Colon (tissue), 2 donors: ENCODE results near the gene EIF4G1.
"Not testable (repeated sequence)": the region's sequence is repeated elsewhere in the genome, so short reads cannot be mapped to it uniquely, and the experiment has no call there.

Experiments
- FAIRE-seq: peaks from 2 replicates; lab custom pipeline; 2012; peaks lifted over from hg19 to GRCh38; lab: Jason Lieb, UNC
- donor health status: control.
- donor health status: control.

The EIF4G1 gene

DNA sequence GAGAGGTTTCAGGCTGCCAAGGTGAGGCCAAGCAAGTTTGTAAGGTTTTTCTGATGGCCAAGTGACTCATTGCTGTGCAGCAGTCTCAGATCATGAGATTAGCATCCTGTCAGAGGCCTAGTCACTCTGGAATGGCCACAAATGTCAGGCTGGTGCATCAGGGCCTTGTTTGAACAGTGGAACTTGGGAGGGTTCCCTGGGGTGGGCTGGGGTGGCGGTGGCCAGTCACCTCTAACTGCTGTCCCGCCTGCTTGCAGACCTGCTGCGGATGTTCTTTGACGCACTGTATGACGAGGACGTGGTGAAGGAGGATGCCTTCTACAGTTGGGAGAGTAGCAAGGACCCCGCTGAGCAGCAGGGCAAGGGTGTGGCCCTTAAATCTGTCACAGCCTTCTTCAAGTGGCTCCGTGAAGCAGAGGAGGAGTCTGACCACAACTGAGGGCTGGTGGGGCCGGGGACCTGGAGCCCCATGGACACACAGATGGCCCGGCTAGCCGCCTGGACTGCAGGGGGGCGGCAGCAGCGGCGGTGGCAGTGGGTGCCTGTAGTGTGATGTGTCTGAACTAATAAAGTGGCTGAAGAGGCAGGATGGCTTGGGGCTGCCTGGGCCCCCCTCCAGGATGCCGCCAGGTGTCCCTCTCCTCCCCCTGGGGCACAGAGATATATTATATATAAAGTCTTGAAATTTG is 20.2 kb downstream of the EIF4G1 start:
- no peak for FAIRE-seq

DNA sequence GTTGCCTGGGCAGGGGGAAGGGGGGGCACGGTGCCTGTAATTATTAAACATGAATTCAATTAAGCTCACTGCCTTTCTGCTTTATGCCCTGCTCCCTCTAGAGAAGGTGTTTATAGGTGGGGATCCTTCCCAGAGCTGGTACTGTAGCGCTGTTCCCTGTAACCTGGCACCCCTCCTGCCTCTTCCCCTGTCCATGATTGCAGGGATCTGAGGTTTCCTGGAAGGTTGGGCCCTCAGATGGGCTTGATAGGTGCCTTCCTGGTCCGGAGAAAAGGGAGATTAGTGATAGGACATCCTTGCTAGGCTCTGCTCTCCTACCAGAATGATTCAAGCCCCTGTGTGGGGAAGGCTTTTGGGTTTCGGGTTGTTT is 20.9 kb downstream of the EIF4G1 start:
- no peak for FAIRE-seq

DNA sequence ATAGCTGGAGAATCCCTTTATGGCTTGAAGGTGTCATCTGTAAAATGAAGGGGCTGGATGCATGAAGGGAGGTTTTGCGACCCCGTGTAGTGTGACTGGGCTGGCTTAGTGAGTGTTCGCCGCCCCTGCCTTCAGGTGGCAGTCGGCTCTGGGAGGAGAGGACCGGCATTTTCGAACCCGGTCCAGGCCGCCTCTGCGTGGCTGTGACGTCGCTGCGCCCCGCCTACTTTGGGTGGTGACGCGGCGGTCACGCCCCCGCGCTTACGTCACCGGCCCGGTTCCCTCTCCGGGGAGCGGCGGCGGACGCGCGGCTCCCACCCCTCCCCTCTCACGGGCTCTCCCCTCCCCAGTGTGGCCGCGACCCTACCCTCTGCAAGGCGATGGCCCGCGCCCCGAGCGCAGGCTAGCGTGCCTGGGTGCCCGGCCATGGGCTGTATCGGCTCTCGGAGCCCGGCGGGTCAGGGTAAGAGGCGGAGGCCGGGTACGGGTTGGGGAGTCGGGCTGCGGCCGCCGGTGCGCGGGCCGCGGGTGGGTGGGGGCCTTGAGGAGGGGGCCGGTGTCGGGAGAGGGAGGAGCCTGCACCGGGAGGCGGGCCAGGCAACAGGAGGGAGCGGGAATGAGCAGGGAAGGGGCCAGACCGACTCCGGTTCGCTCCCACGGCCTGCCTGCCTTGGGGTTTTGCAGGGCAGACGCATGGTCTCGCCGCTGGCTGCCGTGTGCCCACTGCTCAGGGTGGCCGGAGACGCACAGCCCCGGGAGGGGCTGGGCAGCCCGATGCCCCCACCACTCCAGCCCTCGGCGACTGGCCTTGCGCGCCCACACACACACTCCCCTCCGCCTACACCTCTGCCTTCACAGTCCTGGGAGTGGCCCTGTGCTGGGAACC is 21.5 kb downstream of the EIF4G1 start:
- FAIRE-seq = no peak

DNA sequence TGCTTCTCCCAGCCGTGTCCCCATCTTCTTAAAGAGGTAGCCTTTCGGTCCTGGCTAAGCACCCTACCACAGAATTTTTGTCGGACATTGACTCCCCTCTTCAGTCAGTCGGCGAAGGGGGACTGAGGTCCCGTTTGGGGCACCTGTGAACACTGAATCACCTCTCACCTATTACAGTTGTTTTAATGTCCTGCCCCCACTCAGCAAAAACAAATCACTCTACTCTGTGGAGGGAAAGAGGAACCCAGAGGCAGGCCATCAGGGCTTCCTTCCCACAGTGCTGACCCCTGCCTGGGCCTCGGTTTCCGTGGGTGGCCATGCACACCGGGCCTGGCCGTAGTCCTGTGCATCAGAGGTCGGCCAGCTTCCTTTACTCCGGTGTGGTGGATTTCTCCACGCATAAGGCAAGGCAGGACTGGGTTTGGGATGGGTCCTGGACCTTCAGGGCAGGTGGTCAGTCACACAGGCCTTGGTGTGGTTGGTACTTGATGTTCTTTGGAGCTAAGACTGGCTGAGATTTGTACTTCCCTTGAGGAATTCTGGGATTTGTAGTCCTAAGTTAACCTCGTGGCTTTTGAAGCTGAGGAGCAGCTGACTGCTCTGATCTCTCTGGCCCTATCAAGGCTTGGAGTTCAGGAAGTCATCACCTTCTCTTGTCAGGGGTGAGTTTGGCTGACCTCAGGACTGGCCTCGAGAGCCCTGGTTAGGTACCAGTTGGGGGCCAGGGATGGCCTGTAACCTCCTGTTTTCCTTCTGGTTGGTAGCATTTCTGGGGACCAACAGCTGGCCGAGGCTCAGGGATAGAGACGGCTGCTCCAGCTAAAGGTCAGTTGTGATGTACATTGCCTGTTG is 22.4 kb downstream of the EIF4G1 start:
- no peak for FAIRE-seq

DNA sequence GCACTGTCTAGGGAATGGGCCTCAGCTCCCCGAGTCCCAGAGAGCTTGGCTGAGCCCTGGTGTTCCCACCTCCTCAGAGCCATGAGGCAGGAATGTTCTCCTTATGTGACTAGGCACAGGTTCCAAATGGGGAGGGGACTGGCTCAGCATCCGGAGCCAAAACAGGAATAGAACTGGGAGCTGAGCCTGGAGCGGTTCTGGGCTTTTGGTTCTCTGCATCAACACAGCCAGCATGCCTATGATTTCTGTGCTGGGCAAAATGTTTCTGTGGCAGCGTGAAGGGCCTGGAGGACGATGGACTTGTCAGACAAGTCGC is 23.0 kb downstream of the EIF4G1 start, which contains the start of gene FAM131A:
Gene FAM131A, plus strand, starts transcription at position 202 of the 316 bp plus-strand sequence. Its CDS starts 31 bp downstream, at position 233.
- no peak for FAIRE-seq

DNA sequence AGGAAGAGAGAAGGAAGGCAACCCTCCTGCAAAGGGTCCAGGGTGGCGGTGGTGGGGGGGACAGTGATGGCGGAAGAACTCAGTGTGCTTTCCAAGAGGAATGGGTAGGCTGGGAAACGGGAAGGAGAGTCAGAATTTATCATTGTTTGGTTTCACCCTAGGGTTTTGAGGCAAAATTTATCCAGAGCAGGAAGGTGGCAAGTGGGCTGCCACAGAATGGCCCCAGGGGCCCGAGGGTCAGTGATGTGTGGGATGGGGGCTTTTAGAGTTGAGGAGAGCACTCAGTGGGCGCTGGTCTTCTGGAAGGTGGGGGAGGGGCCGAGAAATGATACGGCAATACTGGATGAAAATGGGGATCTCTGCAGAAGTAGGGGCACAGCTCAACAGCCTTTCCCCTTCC is 23.6 kb downstream of the EIF4G1 start:
- FAIRE-seq = no peak

DNA sequence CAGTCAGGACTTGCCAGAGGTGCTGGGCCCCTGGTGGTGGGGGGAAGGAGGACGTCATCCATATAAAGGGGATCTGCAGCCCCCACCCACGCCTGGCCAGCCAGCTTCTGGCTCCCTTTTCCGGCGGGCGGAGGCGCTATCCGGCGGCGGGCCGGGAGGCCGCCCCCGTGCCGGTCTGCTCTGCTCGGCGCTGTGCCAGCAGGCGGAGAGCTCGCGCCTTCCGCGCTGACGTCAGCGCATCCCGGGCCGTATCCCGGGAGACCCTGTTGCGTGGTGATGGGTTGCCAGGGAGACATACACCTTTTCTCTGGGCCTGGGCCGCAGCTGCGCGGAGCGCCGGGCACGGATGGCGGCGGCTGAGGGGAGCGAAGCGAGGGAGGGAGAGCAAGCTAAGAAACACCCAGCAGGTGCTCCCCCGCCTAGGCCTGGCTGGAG is 24.1 kb downstream of the EIF4G1 start:
- FAIRE-seq = no peak

DNA sequence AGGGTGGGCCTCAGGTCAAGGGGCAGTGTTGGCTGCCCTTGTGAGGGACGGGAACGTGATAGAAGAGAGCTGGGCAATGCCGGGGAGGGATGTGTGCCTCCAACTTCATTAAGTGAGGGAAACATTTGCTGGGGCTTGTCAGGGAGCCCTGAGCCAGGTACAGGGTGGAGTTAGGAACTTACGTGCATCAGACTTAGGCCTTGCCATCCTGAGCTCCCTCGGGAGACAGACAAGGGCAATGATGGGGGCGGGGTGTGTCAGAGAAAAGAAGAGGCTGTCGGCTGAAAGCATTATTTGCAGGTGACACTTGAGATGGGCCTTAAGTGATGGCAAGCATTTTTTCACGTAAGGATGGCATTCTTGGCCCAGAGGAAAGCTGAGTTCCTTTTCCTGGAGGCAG is 24.6 kb downstream of the EIF4G1 start:
- no peak for FAIRE-seq

DNA sequence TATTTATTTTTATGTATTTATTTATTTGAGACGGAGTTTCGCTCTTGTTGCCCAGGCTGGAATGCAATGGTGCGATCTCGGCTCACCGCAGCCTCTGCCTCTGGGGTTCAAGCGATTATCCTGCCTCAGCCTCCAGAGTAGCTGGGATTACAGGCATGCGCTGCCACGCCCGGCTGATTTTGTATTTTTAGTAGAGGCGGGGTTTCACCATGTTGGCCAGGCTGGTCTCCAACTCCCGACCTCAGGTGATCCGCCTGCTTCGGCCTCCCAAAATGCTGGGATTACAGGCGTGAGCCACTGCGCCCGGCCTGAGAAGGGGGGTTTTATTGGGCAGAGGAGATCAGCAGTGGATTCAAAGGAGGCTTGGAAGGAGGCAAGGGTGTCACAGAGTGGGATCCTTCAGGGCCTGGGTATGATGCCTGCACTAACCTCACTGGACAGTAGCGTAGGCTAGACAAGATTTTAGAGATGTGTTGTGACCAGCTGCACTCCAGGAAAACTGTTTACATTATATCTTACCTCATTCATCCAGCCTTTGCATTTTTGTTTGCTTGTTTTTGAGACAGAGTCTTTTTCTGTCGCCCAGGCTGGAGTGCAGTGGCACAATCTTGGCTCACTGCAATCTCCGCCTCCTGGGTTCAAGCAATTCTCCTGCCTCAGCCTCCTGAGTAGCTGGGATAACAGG is 25.2 kb downstream of the EIF4G1 start:
- FAIRE-seq = not testable (repeated sequence)

DNA sequence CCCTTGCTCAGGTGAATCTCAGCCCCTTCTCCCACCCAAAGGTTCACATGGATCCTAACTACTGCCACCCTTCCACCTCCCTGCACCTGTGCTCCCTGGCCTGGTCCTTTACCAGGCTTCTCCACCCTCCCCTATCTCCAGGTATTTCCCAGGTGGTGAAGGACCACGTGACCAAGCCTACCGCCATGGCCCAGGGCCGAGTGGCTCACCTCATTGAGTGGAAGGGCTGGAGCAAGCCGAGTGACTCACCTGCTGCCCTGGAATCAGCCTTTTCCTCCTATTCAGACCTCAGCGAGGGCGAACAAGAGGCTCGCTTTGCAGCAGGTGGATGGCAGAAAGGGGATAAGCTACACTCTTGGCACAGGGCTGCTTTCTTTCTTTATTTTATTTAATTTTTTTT is 27.5 kb downstream of the EIF4G1 start:
- no peak for FAIRE-seq

DNA sequence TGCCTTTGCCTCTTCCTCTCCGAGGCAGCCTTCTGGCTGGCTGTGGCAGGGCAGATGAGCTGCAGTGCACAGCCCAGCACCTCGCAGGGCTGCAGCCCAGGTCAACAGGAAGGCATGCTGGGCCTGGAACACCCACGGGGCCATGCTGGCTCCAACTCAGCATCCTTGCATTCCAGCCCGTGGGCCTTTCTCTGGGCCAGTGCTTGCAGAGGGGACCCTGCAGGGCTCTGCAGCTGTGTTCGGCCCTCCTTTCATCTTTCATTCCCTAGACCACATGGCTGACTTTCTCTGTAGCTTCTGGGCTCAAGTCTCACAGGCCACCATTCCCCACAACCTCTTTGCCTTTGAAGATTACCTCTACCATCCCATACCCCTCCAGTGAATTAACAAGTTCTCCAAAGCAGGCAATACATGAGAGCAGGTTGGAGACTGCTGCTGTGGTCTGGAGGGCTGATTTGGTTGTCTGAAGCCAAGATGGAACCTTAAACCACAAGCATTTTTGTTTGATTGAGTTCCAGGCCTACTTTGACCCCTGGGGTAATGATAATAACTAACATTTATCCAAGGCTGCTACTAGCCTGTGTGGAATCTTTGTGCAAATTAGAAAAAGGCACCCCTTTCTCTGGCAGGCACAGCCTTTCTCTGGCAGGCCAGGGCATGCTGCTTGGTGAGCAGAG is 28.9 kb downstream of the EIF4G1 start:
- FAIRE-seq = no peak

DNA sequence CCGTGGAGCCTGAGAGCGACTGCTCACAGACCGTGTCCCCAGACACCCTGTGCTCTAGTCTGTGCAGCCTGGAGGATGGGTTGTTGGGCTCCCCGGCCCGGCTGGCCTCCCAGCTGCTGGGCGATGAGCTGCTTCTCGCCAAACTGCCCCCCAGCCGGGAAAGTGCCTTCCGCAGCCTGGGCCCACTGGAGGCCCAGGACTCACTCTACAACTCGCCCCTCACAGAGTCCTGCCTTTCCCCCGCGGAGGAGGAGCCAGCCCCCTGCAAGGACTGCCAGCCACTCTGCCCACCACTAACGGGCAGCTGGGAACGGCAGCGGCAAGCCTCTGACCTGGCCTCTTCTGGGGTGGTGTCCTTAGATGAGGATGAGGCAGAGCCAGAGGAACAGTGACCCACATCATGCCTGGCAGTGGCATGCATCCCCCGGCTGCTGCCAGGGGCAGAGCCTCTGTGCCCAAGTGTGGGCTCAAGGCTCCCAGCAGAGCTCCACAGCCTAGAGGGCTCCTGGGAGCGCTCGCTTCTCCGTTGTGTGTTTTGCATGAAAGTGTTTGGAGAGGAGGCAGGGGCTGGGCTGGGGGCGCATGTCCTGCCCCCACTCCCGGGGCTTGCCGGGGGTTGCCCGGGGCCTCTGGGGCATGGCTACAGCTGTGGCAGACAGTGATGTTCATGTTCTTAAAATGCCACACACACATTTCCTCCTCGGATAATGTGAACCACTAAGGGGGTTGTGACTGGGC is 30.3 kb downstream of the EIF4G1 start:
- FAIRE-seq = no peak

DNA sequence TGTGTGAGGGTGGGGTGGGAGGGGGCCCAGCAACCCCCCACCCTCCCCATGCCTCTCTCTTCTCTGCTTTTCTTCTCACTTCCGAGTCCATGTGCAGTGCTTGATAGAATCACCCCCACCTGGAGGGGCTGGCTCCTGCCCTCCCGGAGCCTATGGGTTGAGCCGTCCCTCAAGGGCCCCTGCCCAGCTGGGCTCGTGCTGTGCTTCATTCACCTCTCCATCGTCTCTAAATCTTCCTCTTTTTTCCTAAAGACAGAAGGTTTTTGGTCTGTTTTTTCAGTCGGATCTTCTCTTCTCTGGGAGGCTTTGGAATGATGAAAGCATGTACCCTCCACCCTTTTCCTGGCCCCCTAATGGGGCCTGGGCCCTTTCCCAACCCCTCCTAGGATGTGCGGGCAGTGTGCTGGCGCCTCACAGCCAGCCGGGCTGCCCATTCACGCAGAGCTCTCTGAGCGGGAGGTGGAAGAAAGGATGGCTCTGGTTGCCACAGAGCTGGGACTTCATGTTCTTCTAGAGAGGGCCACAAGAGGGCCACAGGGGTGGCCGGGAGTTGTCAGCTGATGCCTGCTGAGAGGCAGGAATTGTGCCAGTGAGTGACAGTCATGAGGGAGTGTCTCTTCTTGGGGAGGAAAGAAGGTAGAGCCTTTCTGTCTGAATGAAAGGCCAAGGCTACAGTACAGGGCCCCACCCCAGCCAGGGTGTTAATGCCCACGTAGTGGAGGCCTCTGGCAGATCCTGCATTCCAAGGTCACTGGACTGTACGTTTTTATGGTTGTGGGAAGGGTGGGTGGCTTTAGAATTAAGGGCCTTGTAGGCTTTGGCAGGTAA is 31.1 kb downstream of the EIF4G1 start:
- FAIRE-seq = no peak

DNA sequence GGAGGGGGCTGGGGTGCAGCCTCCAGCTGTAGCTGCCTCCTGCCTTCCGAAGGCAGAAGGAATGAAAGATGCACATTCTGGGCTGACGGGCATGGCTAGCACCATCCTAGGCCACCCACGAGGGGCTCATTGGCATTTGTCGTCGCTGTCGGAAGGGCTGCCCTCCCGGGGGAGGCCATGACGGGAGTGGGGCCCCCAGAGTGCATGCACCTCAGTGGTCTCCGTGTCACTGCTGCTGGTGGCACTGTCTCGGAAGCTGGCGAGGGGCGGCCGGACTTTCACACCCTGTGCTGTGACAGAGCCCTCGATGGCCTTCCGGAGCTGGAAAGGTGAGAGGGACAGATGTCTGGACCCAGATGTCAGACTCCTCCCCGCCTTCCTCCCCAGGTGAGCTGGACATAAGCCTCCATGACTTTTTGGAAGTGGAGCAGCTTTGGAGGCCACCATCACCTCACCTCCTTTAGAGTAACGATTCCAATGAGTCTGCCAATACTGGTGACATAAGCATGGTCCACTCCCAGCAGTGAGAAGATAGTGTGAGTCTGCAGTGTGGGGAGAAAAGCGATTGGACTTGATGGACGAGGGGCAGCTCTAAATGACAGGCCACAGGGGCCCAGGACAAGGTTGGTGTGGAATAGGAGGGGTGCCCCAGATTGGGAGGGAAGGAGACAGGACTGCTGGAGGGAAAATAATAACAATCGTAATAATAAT is 32.2 kb downstream of the EIF4G1 start:
- FAIRE-seq = no peak

DNA sequence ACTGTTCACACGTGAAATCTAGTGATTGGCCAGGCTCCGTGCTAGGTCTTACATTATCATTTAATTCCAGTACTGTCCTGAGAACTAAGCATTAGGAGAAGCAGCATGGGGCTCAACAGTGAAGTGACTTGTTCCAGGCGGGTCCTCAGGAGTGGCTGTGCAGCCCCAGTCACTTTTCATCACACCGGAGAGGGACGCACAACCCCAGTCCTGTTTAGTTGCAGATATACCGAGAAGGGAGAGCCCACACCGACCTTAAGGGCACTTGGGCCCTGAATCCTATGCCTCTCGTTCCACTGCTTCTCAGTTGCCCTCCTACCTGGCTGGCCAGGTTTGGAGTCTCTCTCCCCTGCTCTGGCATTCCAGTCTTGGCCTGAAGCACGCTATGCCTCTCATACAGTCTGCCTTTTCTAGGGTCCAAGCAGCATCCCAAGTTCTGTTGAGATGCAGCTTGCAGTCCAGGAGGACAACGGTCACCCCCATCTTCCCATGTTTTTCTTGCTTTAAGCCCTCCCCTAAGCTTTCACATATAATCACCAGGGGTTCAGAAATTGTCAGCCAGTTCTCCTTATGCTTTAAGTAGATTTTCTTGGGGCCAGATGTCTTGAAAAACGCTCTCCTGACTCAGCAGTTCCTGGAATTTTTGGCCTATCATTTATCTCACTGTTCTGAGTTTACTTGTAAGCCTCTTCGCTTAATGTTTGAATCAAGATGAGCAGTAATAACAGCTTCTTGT is 33.1 kb downstream of the EIF4G1 start:
- FAIRE-seq = no peak

DNA sequence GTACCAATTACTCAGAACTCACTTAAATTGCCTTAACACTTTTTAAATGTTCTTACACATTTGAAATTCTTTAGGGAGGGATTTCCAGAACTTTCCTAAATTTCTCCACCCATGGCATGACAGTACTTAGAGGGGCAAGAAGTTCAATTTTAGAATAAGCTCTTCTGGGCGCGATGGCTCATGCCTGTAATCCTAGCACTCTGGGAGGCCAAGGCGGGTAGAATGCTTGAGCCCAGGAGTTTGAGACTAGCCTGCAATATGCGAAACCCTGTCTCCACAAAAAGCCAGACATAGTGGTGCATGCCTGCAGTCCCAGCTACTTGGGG is 33.6 kb downstream of the EIF4G1 start:
- FAIRE-seq = no peak

DNA sequence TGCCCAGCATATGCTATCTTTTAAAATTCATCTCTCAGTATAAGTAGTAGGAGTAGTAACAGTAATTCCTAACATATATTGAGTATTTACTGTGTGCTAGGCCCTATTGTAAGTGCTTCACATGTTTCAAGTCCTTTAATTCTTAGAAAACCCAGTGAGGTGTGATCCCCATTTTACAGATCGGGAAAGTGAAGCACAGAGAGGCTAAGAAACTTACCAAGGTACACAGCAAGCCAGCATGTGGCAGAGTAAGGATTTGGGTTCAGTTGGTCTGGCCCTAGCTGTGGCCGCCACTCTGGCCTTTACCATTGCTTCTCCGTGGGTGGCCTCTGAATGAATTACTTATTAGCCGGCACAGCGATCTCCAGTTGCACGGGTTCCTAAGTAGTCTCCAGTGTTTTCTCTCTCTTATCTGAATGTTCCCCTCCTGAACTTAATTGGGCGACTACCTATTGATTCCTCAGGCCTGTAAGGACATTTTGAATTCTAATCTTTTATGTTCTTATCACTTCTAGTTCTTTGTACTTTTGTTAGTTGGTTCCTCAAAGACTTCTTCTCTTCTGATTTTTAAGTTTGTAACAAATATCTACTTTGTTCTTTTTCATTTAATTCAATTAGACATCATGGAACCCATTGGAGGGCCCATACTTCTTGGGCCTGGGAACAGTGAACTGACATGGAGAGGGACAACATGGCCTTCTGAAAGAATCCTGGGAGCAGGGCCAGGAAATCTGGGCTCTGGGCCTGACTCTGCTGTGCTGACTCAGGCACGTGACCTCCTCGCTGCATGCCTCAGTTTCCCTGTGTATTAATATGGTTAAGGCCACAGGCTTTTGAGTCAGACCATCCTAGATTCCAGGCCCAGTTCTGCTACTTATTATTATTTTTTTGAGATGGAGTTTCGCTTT is 35.4 kb downstream of the EIF4G1 start:
- no peak for FAIRE-seq

DNA sequence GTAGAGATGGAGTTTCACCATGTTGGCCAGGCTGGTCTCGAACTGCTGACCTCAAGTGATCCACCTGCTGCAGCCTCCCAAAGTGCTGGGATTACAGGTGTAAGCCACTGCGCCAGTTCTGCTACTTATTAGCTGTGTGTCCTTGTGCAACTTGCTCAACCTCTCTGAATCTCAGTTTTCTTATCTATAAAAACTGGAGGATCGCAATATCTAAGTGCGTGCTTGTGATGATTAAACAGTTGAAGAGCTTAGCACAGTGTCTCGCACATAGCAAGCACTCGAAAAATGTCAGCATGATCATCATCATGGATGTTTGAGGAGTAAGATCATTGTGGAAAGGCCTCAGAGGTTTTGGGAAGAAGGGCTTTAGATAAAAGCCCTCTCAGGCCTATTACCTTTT is 36.2 kb downstream of the EIF4G1 start:
- FAIRE-seq = no peak
